Skeletal muscle tissue (tissue), 4 donors: Measurements from ENCODE around the gene MCOLN3. TPM values are rescaled to one million over a fixed set of nuclear protein-coding genes. Genes with fewer than 3 reads are reported as not detected.

Experiments used
- H3K27ac ChIP-seq: one replicate; pipeline ENCODE4 v1.7.0; 2013; ENCODE audit warnings: mild to moderate bottlenecking, low read depth, low read length, inconsistent platforms
- H3K27me3 ChIP-seq, 3 donors: one replicate each; pipeline ENCODE4 v1.7.0; 2013; ENCODE audit warnings: low read length in 3 of 3; ENCODE audit not compliant: control insufficient read depth in 3 of 3, insufficient read depth in 3 of 3
- H3K36me3 ChIP-seq, 3 donors: one replicate each; pipeline ENCODE4 v1.7.0; 2013; ENCODE audit warnings: low read length in 3 of 3; ENCODE audit not compliant: control insufficient read depth in 3 of 3, insufficient read depth in 3 of 3
- H3K4me1 ChIP-seq, 3 donors: one replicate each; pipeline ENCODE4 v1.7.0; 2013; ENCODE audit warnings: low read length in 3 of 3, mild to moderate bottlenecking in 3 of 3; ENCODE audit not compliant: control insufficient read depth in 3 of 3, insufficient read depth in 3 of 3
- H3K4me3 ChIP-seq, 3 donors: one replicate each; pipeline ENCODE4 v1.7.0; 2013; ENCODE audit warnings: low read length in 3 of 3
- H3K9ac ChIP-seq, 3 donors: one replicate each; pipeline ENCODE4 v1.7.0; 2013; ENCODE audit warnings: low read length in 3 of 3, mild to moderate bottlenecking in 3 of 3, moderate library complexity in 2 of 3, low read depth in 1 of 3
- H3K9me3 ChIP-seq, 3 donors: one replicate each; pipeline ENCODE4 v1.7.0; 2013; ENCODE audit warnings: low read length in 3 of 3; ENCODE audit not compliant: control insufficient read depth in 3 of 3
- total RNA-seq: library from RNA; depleted of rRNA; stranded (reverse); fragments of >200 nt; gene quantifications from one replicate; pipeline ENCODE4 v1.2.3, GENCODE V29; 2014
- donor health status: Osteomylitis.

The MCOLN3 gene
- total RNA-seq, 1 donor from 2014 or later, result 0.52 TPM

DNA sequence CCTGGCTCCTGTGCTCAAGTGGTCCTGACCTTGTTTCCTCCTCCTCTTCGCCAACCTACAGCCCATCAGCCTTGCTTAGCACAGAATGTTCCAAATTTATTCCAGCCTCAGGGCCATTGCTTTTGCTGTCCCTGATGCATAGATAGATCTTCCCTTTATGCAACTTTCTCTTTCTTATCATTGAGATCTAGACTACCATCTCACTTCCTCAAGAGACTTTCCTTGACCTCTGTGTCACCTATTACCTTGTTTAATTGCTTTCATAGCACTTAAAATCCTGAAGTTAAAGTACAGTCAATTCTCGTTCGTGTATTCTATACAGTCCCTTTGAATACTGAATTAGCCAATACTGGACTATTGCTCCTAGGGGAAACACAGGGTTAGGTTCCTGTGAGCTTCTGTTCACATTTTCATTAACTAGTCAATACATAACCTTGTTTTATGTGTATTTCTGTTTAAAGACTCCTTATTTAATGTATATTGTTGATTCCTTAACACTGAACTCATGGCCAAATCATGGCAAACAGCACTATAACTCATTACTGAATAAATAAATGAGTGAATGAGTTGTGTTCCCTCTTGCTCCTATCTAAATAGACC, 26.2 kb upstream of the MCOLN3 start:
- Histone ChIP-seq H3K4me1 (no peaks in the 10 kb centered on the region), H3K9me3 (peaks cover 0 to 4% (median 0%) of the 10 kb centered on the region in 3 donors), H3K36me3 (no peaks in the 10 kb centered on the region), H3K9ac (no peak overlapping the region), H3K27me3 (no peaks in the 10 kb centered on the region), H3K4me3 (no peak overlapping the region), H3K27ac (no peak overlapping the region)

DNA sequence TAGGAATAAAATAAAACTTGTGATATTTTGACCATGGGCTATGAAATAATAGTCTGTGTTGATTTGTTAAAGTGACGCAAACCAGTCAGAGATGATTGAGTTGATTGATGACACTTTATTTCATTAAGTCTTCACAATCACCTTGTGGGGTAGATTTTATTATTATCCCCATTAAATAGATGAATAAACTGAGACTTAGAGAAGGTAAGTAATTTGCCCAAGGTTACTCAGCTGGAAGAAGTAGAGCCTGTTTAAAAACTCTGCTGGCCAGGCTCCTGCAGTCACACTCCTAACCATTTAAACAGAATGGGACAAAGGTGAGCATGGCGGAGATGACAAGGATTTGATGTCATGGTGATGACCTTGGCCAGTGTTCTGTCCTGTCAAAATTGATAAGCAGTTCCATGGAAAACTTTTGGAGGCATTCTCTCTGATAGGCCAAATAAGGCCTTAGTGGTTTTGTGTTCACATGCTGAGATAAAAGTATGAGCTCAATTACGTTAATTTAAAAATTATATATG, 22.7 kb upstream of the MCOLN3 start:
- Histone ChIP-seq H3K27ac (no peak overlapping the region), H3K36me3 (no peaks in the 10 kb centered on the region), H3K27me3 (no peaks in the 10 kb centered on the region), H3K9ac (no peak overlapping the region), H3K9me3 (peaks cover 0 to 4% (median 0%) of the 10 kb centered on the region in 3 donors), H3K4me3 (no peak overlapping the region), H3K4me1 (no peaks in the 10 kb centered on the region)

DNA sequence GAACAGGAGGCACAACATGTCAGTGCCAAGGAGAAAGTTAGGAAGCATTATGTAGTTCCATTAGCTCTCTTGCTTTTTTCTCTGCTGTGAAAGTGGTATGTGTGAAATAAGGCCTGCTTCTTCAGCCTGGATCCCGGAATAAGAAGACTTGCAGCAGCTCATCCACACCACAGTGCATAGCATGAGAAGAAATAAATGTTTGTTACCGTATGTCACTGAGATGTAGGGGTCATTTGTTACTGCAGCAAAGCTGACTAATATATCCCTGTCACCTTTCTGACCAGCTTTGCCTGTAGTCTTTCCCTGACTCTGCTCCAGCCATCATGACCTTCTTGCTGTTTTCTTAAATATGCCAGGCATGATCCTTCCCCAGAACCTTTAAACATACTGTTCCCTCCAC, 20.5 kb upstream of the MCOLN3 start:
- Histone ChIP-seq H3K27me3 (no peaks in the 10 kb centered on the region), H3K27ac (no peak overlapping the region), H3K9me3 (no peaks in the 10 kb centered on the region), H3K4me1 (no peaks in the 10 kb centered on the region), H3K36me3 (no peaks in the 10 kb centered on the region), H3K4me3 (no peak overlapping the region), H3K9ac (no peak overlapping the region)

GRCh38 chr1:85065550-85065949, 17.2 kb upstream of the MCOLN3 start:
- H3K4me1 ChIP-seq, result peaks cover 0 to 5% (median 5%) of the 10 kb centered on the region in 3 donors
- H3K36me3 ChIP-seq, result no peaks in the 10 kb centered on the region
- H3K4me3 ChIP-seq, result no peak overlapping the region
- H3K9me3 ChIP-seq, result no peaks in the 10 kb centered on the region
- H3K27me3 ChIP-seq, result no peaks in the 10 kb centered on the region
- no peak overlapping the region for H3K9ac ChIP-seq
- H3K27ac ChIP-seq, result no peak overlapping the region

- Histone ChIP-seq H3K9me3 (no peaks in the 10 kb centered on the region), H3K27ac (no peak overlapping the region), H3K27me3 (no peaks in the 10 kb centered on the region), H3K9ac (peak overlapping the region; percentile 23 to 79 (median 45)), H3K36me3 (no peaks in the 10 kb centered on the region), H3K4me3 (peak overlapping the region; percentile 58 to 81 (median 80)), H3K4me1 (peaks cover 0 to 5% (median 5%) of the 10 kb centered on the region in 3 donors)
These were observed 14.2 kb upstream of the MCOLN3 start for GRCh38 chr1:85062425-85063026.

DNA sequence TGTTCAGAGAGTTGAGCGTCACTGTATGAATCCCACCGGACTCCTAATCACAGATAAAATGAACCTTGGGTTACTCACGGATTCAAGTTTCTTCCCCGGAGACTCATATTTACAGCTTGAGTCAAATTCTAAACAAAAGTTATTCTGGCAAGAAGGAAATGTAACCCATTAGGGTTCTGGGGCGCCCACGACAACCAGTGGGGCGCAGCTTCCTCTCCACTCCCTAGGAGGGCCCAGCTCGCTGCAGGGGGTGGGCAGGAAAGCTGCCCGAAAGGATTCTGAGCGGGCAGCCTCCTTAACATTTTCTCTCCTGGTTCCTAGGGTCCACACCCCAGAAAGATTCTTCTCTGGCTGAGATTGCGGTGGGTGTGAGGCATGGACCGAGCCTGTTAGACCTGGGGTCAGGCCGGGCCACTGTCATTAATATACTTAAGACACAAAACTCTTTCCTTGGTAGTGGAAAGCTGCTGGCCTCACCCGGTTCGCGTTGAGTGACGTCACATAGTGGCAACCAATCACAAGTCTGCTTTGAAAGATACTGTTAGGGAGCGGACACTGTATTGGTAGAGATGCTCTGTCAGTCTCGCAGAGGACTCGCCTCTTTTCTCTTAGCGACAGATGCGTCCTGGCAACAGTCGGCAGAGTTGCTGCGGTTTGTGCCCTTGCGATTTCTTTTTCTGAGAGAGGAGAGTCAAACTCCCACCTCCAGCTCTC, 13.6 kb upstream of the MCOLN3 start:
- Histone ChIP-seq H3K9me3 (no peaks in the 10 kb centered on the region), H3K27me3 (no peaks in the 10 kb centered on the region), H3K4me3 (peak overlapping the region; percentile 58 to 81 (median 80)), H3K36me3 (no peaks in the 10 kb centered on the region), H3K27ac (no peak overlapping the region), H3K9ac (peak overlapping the region; percentile 65 to 79 (median 73)), H3K4me1 (peaks cover 0 to 5% (median 5%) of the 10 kb centered on the region in 3 donors)

GRCh38 chr1:85060038-85060437, 11.7 kb upstream of the MCOLN3 start:
- H3K4me3 ChIP-seq, result no peak overlapping the region
- H3K9me3 ChIP-seq, result no peaks in the 10 kb centered on the region
- H3K27ac ChIP-seq, result no peak overlapping the region
- no peaks in the 10 kb centered on the region for H3K36me3 ChIP-seq
- H3K4me1 ChIP-seq, result peaks cover 0 to 5% (median 5%) of the 10 kb centered on the region in 3 donors
- H3K27me3 ChIP-seq, result no peaks in the 10 kb centered on the region
- no peak overlapping the region for H3K9ac ChIP-seq

DNA sequence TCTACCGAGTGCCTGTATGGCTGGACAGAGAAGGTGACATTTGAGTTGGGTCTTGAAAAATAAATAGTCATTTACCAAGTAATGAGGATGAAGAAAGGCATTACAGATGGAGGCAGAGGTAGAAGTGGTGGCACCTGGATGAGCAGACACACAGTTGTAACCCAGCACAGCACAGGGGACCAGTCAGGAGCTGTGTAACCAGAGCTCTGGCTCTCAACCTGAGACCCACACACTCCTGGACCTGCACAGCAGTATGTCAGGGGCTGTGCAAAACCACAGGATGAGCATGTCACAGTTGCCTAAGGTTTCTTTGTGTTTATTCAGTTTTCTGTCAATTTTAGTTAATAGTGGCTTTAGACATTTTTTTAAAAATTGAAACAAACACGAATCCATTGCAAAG, 11.3 kb upstream of the MCOLN3 start:
- H3K9me3 ChIP-seq, result no peaks in the 10 kb centered on the region
- H3K36me3 ChIP-seq, result no peaks in the 10 kb centered on the region
- no peaks in the 10 kb centered on the region for H3K27me3 ChIP-seq
- H3K27ac ChIP-seq, result no peak overlapping the region
- H3K4me3 ChIP-seq, result no peak overlapping the region
- H3K4me1 ChIP-seq, result peaks cover 0 to 5% (median 5%) of the 10 kb centered on the region in 3 donors
- H3K9ac ChIP-seq, result no peak overlapping the region

DNA sequence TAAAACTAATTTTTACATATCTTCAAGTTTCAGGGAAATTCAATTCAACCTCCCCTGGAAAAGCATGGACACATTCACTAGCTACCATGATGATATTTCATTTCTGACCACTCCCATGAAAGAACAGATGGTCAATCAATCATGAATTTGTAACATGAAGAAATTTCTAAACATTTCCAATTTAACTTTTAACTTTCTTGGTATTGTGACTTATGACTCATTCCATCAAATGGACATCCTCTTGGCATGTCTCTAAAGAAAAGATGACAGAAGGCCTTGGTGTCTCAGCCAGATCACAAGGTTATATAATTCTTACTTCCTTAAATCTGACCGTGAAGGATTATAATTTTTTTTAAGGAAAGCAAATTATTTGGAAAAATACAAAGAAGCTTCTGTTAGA, 10.5 kb upstream of the MCOLN3 start:
- Histone ChIP-seq H3K4me1 (peaks cover 0 to 5% (median 5%) of the 10 kb centered on the region in 3 donors), H3K36me3 (no peaks in the 10 kb centered on the region), H3K27me3 (no peaks in the 10 kb centered on the region), H3K9ac (no peak overlapping the region), H3K9me3 (no peaks in the 10 kb centered on the region), H3K4me3 (no peak overlapping the region), H3K27ac (no peak overlapping the region)

- Histone ChIP-seq H3K27me3 (no peaks in the 10 kb centered on the region), H3K36me3 (no peaks in the 10 kb centered on the region), H3K4me1 (peaks cover 0 to 5% (median 5%) of the 10 kb centered on the region in 3 donors), H3K27ac (no peak overlapping the region), H3K4me3 (no peak overlapping the region), H3K9me3 (no peaks in the 10 kb centered on the region), H3K9ac (no peak overlapping the region)
These were observed 10.0 kb upstream of the MCOLN3 start for GRCh38 chr1:85058311-85058710.
